CD4-positive, alpha-beta T cell treated with Interleukin-12 subunit alpha and Interleukin-12 subunit beta, for 1 hour (primary cell): ENCODE measurements around the gene KCNE1.
"Not testable (repeated sequence)": the region's sequence is repeated elsewhere in the genome, so short reads cannot be mapped to it uniquely, and the experiment has no call there.

Source experiments
- DNase-seq: peaks from one replicate; pipeline ENCODE4 v3.0.0-alpha.2; 2020

The KCNE1 gene

GRCh38 chr21:34406676-34407075 is 105.3 kb downstream of the KCNE1 start:
- DNase-seq = not testable (repeated sequence)

- DNase-seq = not testable (repeated sequence)
These were observed 105.9 kb downstream of the KCNE1 start for GRCh38 chr21:34406102-34406501.

- DNase-seq = not testable (repeated sequence)
These were observed 106.3 kb downstream of the KCNE1 start for GRCh38 chr21:34405686-34406085.

GRCh38 chr21:34404742-34405141 is 107.3 kb downstream of the KCNE1 start:
- not testable (repeated sequence) for DNase-seq

GRCh38 chr21:34400522-34400921 is 111.5 kb downstream of the KCNE1 start:
- DNase-seq = not testable (repeated sequence)
